GM23338 (cell line): ENCODE results near the gene FXYD7.

Experiments used
- EZH2 ChIP-seq: fragments of 200-600 bp; sonication (generic); IDR thresholded peaks from one replicate; pipeline ENCODE4 v1.8.0; 2017; ENCODE audit warnings: antibody characterized with exemption, mild to moderate bottlenecking, low read depth; ENCODE audit not compliant: unreplicated experiment
- EZH2phosphoT487 ChIP-seq: fragments of 200-600 bp; sonication (generic); IDR thresholded peaks from one replicate; pipeline ENCODE4 v1.8.1; 2018; ENCODE audit warnings: antibody characterized with exemption; ENCODE audit not compliant: unreplicated experiment
- JUNB ChIP-seq: IDR thresholded peaks from one replicate; pipeline ENCODE4 v1.6.1; 2016; ENCODE audit warnings: antibody characterized with exemption; ENCODE audit not compliant: unreplicated experiment
- NANOG ChIP-seq: IDR thresholded peaks from 2 replicates; pipeline ENCODE4 v1.6.1; 2016; ENCODE audit warnings: antibody characterized with exemption, borderline replicate concordance
- POLR2AphosphoS5 ChIP-seq: IDR thresholded peaks from 2 replicates; pipeline ENCODE4 v1.6.1; 2016; ENCODE audit warnings: antibody characterized with exemption, low read depth
- ZNF331 ChIP-seq: fragments of 250-450 bp; sonication (Bioruptor Pico); IDR thresholded peaks from 2 replicates; pipeline ENCODE4 v1.5.0; 2020; ENCODE audit warnings: low read depth, mild to moderate bottlenecking, moderate library complexity
- TF ChIP-seq, protein P1 (sequence below), 2 experiments: fragments of 200-600 bp in 1 of 2; sonication (generic) in 1 of 2; conservative IDR thresholded peaks; 2 replicates each; pipeline versions ENCODE4 v1.5.1 to v1.6.1; 2016 to 2017; ENCODE audit warnings: antibody characterized with exemption in 2 of 2, low read depth in 2 of 2, mild to moderate bottlenecking in 2 of 2, moderate library complexity in 1 of 2
- TF ChIP-seq, protein P2 (sequence below): IDR thresholded peaks from one replicate; pipeline ENCODE4 v1.6.1; 2018; ENCODE audit warnings: antibody characterized with exemption; ENCODE audit not compliant: unreplicated experiment
- TF ChIP-seq, protein P3 (sequence below): IDR thresholded peaks from 2 replicates; pipeline ENCODE4 v1.6.1; 2016; ENCODE audit warnings: antibody characterized with exemption

DNA sequence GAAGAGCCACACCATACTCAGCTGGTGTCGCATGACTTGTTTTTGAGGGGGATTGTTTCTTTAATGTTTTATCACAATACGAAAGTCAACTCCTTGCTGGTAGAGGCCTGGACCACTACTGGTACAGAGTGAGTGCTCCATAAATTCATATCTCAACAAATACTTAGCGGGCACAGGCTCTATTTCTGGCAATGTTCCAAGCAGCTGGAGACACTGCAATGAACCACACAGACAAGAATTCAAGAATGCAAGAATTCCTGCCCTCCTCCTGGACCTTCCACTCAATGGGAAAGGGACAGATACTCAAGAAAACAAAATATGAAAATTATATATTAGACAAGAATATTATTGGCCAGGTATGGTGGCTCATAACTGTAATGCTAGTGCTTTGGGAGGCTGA, 6.4 kb downstream of the FXYD7 start:
- TF ChIP-seq, protein P1, sequence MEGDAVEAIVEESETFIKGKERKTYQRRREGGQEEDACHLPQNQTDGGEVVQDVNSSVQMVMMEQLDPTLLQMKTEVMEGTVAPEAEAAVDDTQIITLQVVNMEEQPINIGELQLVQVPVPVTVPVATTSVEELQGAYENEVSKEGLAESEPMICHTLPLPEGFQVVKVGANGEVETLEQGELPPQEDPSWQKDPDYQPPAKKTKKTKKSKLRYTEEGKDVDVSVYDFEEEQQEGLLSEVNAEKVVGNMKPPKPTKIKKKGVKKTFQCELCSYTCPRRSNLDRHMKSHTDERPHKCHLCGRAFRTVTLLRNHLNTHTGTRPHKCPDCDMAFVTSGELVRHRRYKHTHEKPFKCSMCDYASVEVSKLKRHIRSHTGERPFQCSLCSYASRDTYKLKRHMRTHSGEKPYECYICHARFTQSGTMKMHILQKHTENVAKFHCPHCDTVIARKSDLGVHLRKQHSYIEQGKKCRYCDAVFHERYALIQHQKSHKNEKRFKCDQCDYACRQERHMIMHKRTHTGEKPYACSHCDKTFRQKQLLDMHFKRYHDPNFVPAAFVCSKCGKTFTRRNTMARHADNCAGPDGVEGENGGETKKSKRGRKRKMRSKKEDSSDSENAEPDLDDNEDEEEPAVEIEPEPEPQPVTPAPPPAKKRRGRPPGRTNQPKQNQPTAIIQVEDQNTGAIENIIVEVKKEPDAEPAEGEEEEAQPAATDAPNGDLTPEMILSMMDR (conservative IDR thresholded peaks at IDR 0.05; ENCODE audit: low read depth in 2 of 2), result no peak
- TF ChIP-seq POLR2AphosphoS5, result no peak
- TF ChIP-seq, protein P2, sequence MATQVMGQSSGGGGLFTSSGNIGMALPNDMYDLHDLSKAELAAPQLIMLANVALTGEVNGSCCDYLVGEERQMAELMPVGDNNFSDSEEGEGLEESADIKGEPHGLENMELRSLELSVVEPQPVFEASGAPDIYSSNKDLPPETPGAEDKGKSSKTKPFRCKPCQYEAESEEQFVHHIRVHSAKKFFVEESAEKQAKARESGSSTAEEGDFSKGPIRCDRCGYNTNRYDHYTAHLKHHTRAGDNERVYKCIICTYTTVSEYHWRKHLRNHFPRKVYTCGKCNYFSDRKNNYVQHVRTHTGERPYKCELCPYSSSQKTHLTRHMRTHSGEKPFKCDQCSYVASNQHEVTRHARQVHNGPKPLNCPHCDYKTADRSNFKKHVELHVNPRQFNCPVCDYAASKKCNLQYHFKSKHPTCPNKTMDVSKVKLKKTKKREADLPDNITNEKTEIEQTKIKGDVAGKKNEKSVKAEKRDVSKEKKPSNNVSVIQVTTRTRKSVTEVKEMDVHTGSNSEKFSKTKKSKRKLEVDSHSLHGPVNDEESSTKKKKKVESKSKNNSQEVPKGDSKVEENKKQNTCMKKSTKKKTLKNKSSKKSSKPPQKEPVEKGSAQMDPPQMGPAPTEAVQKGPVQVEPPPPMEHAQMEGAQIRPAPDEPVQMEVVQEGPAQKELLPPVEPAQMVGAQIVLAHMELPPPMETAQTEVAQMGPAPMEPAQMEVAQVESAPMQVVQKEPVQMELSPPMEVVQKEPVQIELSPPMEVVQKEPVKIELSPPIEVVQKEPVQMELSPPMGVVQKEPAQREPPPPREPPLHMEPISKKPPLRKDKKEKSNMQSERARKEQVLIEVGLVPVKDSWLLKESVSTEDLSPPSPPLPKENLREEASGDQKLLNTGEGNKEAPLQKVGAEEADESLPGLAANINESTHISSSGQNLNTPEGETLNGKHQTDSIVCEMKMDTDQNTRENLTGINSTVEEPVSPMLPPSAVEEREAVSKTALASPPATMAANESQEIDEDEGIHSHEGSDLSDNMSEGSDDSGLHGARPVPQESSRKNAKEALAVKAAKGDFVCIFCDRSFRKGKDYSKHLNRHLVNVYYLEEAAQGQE, result no peak
- no peak for TF ChIP-seq EZH2
- TF ChIP-seq, protein P3, sequence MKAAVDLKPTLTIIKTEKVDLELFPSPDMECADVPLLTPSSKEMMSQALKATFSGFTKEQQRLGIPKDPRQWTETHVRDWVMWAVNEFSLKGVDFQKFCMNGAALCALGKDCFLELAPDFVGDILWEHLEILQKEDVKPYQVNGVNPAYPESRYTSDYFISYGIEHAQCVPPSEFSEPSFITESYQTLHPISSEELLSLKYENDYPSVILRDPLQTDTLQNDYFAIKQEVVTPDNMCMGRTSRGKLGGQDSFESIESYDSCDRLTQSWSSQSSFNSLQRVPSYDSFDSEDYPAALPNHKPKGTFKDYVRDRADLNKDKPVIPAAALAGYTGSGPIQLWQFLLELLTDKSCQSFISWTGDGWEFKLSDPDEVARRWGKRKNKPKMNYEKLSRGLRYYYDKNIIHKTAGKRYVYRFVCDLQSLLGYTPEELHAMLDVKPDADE, result no peak
- no peak for TF ChIP-seq ZNF331
- TF ChIP-seq EZH2phosphoT487, result no peak
- no peak for TF ChIP-seq NANOG
- TF ChIP-seq JUNB, result no peak
